HG03378 (cell line): ENCODE data around the gene ENDOG.
A peak's percentile ranks its signal among the peaks of the same experiment; 100 is the strongest.
"Not testable (repeated sequence)": the region's sequence is repeated elsewhere in the genome, so short reads cannot be mapped to it uniquely, and the experiment has no call there.

Experiments used
- ATAC-seq: cut with Tn5 transposase; IDR thresholded peaks from one replicate; pipeline ENCODE4 v1.9.1; 2021; ENCODE audit warnings: mild to moderate bottlenecking, moderate library complexity; ENCODE audit not compliant: unreplicated experiment

ENDOG gene

GRCh38 chr9:128818099-128818838 lies at the start of gene ENDOG:
ENDOG (plus strand) TSS chr9:128818500; CDS start chr9:128818685, 185 bp downstream.
- peak; percentile 80 for ATAC-seq

DNA sequence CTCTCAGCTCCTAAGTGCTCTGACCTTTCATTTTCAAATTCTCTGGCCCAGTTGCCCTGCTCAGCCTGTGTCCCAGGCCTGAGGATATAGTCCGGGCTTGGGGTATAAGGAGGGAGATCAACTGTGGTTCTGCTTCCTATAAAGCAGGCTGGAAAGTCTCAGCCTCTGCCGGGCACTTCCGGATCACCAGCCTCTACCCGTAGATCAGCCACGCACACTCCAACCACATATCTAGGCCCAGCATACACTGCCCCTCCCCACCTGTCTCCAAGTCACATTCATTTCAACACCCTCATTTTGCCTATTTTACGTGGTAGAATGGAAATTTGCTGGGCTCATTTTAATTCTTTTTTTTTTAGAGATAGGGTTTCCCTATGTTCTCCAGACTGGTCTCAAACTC lies 49.7 kb upstream of the ENDOG start:
- ATAC-seq = no peak

GRCh38 chr9:128770286-128771030 lies 47.8 kb upstream of the ENDOG start:
- no peak for ATAC-seq

GRCh38 chr9:128771094-128771721 lies 47.1 kb upstream of the ENDOG start:
- ATAC-seq = peak; percentile 24

GRCh38 chr9:128771745-128772519 lies 46.4 kb upstream of the ENDOG start, which contains the start of gene ZER1:
ZER1 (minus strand) TSS chr9:128771927; CDS start chr9:128755565, 16,362 bp downstream.
- peak; percentile 62 for ATAC-seq

- no peak for ATAC-seq
Observed at GRCh38 chr9:128773049-128773448, 45.3 kb upstream of the ENDOG start.

GRCh38 chr9:128774804-128775203 lies 43.5 kb upstream of the ENDOG start:
- no peak for ATAC-seq

DNA sequence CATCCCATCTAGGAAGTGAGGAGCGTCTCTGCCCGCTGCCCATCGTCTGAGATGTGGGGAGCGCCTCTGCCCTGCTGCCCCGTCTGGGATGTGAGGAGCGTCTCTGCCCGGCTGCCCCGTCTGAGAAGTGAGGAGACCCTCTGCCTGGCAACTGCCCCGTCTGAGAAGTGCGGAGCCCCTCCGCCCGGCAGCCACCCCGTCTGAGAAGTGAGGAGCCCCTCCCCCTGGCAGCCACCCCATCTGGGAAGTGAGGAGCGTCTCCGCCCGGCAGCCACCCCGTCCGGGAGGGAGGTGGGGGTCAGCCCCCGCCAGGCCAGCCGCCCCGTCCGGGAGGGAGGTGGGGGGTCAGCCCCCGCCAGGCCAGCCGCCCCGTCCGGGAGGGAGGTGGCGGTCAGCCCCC lies 38.2 kb upstream of the ENDOG start:
- ATAC-seq = not testable (repeated sequence)

DNA sequence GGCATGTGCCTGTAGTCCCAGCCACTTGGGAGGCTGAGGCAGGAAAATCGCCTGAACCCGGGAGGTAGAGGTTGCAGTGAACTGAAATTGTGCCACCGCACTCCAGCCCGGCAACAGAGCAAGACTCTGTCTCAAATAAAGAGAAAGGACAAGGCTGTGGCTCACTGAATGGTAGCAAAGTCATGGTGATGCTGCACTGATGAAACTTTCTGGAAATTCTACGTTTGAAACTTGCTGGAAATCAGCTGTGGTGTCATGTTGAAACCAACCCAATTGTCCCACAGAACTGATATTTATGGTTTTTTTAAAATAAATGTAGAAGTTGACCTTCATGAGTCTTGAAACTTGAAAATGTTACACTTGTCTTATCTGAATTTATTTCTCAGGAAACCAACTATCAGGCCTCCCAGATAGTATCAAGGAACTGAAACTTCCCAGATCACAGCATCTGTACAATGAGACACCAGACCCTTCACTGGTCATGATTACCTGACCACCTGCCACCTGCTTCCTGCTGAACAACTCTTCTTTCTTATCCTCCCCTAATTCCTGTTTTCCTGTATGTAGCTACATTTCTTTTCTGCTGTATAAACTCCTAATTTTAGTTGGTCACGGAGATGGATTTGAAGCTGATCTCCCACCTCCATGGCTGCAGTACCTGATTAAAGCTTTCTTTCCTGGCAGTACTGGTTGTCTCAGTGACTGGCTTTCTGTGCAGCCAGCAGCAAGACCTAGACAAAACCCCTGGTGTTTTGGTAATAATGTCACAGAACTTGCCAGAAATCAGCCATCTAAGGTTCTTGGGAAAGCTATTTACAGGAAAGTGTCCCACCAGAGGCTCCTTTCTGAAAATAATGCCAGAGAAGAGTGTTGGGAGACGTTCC lies 36.9 kb upstream of the ENDOG start:
- ATAC-seq = no peak

GRCh38 chr9:128782669-128783068 lies 35.6 kb upstream of the ENDOG start:
- no peak for ATAC-seq

- ATAC-seq = no peak
Observed at GRCh38 chr9:128785427-128785826, 32.9 kb upstream of the ENDOG start.

GRCh38 chr9:128786681-128787601 lies 31.4 kb upstream of the ENDOG start, which contains the start of gene TBC1D13:
TBC1D13 (plus strand) TSS chr9:128787253; CDS start chr9:128787354, 101 bp downstream.
- ATAC-seq = peak; percentile 67

DNA sequence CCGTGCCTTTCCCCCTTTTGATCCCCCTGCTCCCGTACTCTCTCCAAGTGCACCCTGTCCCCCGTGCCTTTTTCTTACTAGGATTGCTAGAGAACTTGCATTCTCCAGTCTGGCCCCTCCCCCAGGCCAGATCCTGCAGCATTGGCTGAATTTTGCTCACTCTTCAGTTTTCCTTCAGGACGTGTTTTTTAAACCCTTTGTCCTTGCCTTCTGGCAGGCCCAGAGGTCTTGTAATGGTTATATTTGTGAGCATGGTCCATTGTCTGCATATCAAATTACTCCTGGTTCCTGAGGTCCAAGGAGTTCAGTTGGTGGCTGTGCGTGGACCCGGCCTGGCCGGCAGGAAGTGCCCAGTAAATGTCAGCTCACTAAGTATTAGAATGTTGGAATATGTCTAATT lies 30.6 kb upstream of the ENDOG start:
- no peak for ATAC-seq

DNA sequence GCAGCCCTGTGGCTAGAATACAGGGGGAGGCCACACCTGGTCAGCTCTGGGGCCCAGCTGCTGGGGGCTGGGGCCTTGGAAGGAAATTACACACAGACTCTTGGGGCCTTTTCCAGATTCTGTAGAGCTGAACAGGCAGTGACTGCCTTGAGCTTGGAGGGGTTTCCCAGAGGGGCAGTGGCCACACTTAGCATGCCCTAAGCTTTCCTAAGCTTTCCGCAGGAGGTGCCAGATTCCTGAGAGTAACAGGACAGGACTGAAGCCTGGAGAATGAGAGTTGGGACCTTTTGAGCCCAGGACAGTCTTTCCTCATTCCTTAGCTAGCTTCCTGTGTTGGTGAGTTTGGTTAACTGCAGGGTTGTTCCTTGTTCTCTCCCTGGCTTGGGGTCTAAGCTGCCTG lies 29.9 kb upstream of the ENDOG start:
- no peak for ATAC-seq

DNA sequence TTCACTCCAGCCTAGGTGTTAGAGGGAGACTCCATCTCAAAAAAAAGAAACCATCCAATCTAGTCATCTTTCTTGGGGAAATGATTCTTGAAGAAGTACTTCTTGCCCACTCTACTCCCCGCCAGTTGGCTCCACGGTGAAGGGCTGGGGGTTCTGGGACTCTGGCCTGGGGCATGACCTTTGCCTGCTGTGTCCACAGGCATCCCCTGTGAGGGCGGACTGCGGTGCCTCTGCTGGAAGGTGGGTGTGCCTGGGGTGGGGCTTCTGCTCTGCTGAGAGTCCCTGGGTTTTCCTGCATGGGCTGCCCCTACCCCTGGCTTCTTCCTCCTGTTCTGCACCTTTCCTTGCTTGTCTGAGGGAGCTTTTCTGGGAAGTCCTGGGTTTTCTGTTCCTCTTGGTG lies 27.8 kb upstream of the ENDOG start:
- no peak for ATAC-seq

- no peak for ATAC-seq
Observed at GRCh38 chr9:128792134-128792533, 26.2 kb upstream of the ENDOG start.

DNA sequence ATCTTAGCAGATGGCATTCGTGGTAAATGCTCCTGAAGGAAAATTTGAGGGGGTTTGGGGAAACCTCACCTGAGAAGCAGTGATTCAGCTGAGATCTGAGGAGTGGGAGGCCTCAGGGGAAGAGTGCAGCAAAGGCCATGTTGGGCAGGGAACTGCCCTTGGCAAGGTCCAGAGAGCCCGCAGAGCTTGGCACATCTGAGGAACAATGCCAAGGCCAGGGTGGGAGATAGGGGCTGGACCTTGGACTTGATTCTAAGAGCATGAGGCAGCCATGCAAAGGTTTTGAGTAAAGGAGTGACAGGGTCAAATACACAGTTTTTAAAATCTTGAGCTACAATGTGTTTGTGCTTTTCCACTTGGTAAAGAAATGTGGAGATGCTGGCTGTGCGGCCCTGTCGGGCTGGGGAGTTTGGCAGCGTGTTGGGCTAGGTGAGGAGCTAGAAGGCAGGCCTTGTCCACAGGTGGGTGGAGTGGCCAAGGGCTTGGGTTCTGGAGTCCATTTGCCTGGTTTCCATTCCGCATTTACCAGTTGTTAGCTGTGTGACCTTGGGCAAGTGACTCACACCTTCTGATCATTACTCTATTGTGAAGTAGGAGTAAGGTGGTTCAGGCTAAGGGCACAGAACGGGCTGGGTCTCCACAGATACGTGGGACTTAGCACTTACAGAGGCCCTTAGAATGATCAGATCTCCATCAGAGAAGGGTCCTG lies 25.2 kb upstream of the ENDOG start:
- ATAC-seq = no peak

DNA sequence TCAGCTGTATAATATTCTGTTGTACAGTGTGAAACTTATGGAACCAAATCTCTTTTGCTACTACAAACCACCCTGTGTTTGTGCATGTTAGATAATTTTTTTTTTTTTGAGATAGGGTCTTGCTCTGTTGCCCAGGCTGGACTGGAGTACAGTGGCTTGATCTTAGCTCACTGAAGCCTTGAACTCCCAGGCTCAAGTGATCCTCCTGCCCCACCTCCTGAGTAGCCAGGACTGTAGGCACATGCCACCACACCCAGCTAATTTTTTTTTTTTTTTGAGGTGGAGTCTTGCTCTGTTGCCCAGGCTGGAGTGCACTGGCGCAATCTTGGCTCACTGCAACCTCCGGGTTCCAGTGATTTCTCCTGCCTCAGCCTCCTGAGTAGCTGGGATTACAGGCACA lies 23.3 kb upstream of the ENDOG start:
- not testable (repeated sequence) for ATAC-seq
